GM21515 (cell line): ENCODE measurements around the gene IFT43.
"Not testable (repeated sequence)": the region's sequence is repeated elsewhere in the genome, so short reads cannot be mapped to it uniquely, and the experiment has no call there.

Experiments
- ATAC-seq: cut with Tn5 transposase; IDR thresholded peaks from one replicate; pipeline ENCODE4 v1.9.1; 2021; ENCODE audit not compliant: unreplicated experiment

IFT43 gene

GRCh38 chr14:76009627-76010026 is 24.1 kb downstream of the IFT43 start:
- ATAC-seq, result not testable (repeated sequence)

DNA sequence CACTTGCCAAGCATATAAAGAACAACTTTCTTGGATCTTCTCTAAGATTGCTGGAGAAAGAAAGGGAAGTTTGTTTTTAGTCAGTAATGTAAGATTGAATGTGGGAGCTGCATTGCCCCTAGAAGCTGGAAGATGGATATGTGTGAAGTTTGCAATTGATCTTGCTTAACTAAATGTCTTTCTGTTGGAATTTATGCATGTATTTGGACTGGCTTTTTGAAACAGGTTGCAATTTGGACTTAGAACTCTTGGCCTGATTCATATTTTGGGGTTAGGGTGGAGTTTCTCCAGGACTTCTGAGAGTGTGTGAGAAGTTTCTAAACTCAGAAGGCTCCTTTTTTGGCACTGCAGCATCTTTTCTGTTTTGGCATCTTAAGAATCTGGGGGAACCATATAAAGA is 26.4 kb downstream of the IFT43 start:
- ATAC-seq, result no peak

DNA sequence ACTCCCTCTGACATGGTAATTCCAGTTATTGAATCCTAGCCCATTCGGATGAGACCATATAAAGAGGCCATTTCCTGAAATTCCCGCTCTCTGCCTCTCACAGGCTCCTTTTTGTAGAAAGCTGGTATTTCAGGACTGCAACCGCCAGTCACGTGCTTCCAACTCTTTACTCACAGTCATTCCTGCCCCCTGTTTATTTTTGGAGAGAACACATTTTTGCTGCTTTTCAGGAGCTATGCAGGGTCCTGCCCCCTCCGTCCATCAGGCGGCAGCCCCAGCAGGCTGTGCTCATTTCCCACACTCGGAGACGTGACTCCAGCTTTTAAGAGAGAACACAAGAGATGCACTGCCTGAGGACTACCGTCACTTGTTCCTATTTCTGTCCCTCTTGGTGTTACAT is 26.8 kb downstream of the IFT43 start:
- no peak for ATAC-seq

DNA sequence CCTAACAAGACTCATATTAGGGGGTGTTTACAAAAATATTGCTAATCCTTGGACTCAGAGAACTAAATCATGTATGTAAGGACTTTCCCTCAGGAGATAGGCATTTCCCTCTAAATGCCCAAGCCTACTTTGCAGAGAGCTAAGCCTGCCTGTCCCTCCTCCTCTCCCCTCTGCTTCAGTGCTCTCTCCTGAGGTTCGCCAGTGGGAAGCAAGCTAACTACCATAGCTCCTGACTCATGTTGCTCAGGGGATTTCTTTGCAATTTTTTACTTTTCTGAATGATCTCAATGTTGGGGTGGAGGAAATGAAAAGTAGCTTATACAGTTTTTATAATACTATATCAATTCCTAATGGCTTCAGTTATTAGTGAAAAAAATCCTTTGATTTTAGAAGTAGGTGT is 29.6 kb downstream of the IFT43 start:
- no peak for ATAC-seq

GRCh38 chr14:76015668-76016067 is 30.1 kb downstream of the IFT43 start:
- no peak for ATAC-seq

DNA sequence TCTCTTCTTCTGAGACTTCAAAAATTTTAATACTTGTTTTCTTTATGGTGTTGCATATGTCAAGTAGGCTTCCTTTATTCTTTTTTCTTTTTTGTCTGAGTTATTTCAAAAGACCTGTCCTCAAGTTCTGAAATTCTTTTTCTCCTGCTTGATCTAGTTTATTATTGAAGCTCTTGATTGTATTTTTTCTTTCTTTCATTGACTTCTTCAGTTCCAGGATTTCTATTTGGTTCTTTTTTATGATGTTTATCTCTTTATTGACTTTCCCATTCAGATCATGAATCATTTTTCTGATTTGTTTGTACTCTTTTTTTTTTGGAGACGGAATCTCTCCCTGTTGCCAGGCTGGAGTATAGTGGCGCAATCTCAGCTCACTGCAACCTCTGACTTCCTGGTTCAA is 34.1 kb downstream of the IFT43 start:
- ATAC-seq, result no peak

DNA sequence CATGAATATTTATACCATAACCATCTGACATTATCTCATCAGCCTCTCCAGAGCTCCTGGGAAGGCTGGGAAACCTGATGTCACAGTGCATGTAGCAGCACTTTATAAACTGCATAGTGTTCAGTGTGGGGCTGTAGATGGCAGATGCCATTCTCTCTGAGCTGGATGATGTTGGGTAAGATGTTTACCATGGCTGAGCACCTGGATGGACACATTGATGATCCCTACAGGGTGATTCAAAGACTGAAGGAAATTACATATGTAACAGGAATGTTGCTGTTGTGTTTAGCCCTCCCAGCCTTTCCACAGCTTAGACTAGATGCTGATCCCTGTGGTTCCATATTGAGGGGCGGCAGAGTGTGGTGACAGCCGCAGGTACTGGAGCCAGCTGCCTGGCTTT is 37.4 kb downstream of the IFT43 start:
- no peak for ATAC-seq

- no peak for ATAC-seq
Observed at GRCh38 chr14:76023757-76024156, 38.2 kb downstream of the IFT43 start.

- no peak for ATAC-seq
Observed at GRCh38 chr14:76024211-76024907, 38.8 kb downstream of the IFT43 start.

GRCh38 chr14:76034566-76034965 is 49.0 kb downstream of the IFT43 start:
- no peak for ATAC-seq

GRCh38 chr14:76040704-76041103 is 55.1 kb downstream of the IFT43 start:
- ATAC-seq, result no peak

DNA sequence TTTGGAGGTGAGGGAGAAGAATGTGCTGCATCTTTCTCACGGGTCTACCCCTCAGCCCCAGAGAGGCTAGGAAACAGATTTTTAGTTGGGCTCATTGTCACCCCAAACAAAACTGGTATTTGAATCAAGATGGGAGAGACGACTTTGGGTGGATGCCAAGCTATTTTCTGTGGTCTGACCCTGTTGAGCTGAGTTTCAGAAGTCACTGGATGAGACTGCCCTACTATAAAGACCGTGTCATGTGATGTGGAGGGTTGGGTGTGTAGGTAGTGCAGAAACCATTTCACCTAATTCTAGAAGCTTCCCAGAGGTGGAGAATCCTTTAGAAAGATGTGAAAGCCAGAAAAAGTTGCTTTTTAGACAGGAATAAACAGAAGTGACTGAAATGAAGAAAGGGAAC is 60.2 kb downstream of the IFT43 start:
- ATAC-seq, result no peak

DNA sequence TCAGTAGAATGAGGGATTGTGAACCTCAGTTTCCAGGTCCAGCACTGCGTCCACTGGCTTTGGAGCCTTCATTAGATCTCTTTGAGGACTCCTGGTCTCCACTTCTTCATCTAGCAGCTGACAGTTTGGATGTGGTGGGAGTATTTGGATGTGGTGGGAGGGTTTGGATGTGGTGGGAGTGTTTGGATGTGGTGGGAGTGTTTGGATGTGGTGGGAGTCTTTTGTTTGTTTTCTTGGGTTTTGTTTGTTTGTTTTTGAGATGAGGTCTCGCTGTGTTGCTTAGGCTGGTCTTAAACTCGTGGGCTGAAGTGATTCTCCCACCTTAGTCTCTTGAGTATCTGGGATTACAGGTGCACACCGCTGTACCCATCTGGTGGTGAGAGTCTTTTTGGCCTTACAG is 64.7 kb downstream of the IFT43 start:
- ATAC-seq, result no peak

DNA sequence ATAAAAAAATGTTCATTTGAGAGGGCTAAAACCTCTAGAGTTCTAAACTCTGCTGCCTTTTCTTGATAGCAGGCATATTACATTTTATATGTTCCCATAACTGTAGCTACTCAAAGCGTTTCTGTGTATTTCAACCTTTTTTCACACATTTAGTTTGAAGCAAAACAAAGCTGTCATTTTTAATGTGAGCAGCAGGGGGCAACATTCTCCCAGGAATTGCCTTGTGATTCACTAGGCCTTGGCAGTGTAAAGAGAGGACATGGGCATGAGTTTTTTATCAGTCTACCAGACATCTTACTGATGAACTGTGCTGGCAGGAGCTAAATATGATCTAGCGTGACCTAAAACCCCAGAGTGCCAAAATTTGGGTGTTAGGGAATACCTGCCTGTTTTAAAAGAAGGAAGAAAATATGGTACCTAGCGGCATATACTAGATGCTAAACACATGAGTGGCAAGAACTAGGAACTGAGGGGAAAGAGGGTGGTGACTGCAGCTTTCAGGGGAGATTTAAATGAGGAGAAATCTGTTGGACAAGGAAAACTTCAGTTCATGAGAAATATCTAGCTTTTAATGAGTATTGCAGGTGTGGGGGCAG is 65.3 kb downstream of the IFT43 start:
- no peak for ATAC-seq

GRCh38 chr14:76051717-76052465 is 66.3 kb downstream of the IFT43 start:
- ATAC-seq, result no peak

DNA sequence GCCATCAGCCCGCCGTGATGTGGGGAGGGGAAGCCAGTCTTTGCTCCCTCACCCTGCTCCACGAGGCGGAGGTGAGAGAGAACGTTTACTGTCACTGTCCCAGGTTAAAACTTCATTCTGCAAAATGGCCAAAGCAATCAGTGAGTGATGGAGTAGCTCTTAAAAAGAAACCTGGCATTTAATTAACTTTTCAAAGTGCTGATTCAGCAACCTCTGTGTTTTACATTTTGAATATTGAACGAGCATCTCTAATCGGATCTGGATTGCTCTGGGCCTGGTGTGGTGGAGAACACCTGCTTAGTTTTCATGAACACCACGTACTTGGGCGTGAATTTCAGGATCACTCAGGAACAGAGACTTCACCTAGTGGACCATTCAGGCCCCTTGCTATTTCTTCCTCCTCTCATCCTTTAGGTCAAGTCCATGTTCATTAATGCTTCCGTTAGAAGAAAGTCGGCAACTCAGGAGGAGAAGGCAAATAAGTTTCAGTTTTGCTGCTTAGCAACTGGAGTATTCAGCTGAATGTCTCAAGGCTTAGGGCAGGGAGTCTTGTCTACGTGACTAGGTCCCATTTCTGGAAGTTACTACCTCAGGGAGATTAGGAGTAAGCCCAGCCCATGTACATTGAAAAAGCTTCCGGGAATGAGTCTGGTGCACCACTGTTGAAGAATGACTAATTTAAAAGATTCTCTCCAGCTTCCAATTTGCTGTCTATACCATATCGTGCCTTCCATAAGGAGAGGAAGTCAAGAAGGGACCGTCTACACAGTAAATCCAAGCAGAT is 68.2 kb downstream of the IFT43 start:
- no peak for ATAC-seq

- ATAC-seq, result no peak
Observed at GRCh38 chr14:76055330-76055729, 69.8 kb downstream of the IFT43 start.

GRCh38 chr14:76056128-76056527 is 70.6 kb downstream of the IFT43 start:
- no peak for ATAC-seq

DNA sequence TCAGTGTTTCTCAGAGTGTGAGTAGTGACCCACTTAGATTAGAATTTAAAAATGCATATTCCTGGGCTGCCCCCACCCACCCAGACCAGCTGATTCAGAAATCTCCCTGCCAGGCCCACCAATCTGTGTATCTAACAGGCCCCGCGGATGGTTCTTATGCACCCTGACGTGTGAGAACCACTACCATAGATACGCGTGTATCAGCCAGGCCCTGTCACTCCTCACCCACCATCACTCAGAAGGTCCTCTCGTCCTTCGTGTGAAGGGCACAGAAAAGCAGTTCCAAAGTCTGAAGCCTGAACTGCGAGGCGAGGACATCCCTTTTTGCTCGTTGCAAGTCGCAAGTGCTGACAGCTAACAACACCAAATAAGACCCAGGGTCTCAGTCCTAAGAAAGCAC is 72.4 kb downstream of the IFT43 start:
- no peak for ATAC-seq

GRCh38 chr14:76063327-76063726 is 77.8 kb downstream of the IFT43 start:
- ATAC-seq, result no peak

GRCh38 chr14:76065519-76065918 is 80.0 kb downstream of the IFT43 start:
- no peak for ATAC-seq

GRCh38 chr14:76067536-76067935 is 82.0 kb downstream of the IFT43 start:
- ATAC-seq, result no peak
